Transverse colon (tissue), 4 donors: Measurements from ENCODE around the gene DIRAS3. TPM values are rescaled to one million over a fixed set of nuclear protein-coding genes. Genes with fewer than 3 reads are reported as not detected.

Source experiments
- DNase-seq: peaks from one replicate; pipeline ENCODE4 v3.0.0-alpha.2; 2019
- H3K27ac ChIP-seq, 4 donors: fragments of 200-600 bp; sonication (generic); 2 replicates each; pipeline ENCODE4 v1.5.1; 2016 to 2018; ENCODE audit warnings: inconsistent platforms in 4 of 4
- H3K27me3 ChIP-seq: fragments of 200-600 bp; sonication (generic); 2 replicates; pipeline ENCODE4 v1.5.1; 2017; ENCODE audit warnings: inconsistent platforms
- H3K36me3 ChIP-seq, 4 donors: fragments of 200-600 bp; sonication (generic); 2 replicates each; pipeline ENCODE4 v1.5.1; 2017 to 2019; ENCODE audit warnings: inconsistent platforms in 4 of 4
- H3K4me1 ChIP-seq, 4 donors: fragments of 200-600 bp; sonication (generic); 2 replicates each; pipeline ENCODE4 v1.5.1; 2017 to 2020; ENCODE audit warnings: inconsistent platforms in 4 of 4
- H3K4me3 ChIP-seq, 4 donors: fragments of 200-600 bp; sonication (generic); 1 replicate in 1 of 4; 2 replicates in 3 of 4; pipeline versions ENCODE4 v1.5.1 to v1.6.1; 2017 to 2019; ENCODE audit warnings: inconsistent platforms in 4 of 4
- H3K9me3 ChIP-seq, 2 donors: fragments of 200-600 bp; sonication (generic); 2 replicates each; pipeline ENCODE4 v1.5.1; 2017 to 2019; ENCODE audit warnings: inconsistent platforms in 2 of 2
- EP300 ChIP-seq: sonication (generic); formaldehyde crosslinking; IDR thresholded peaks from one replicate; pipeline ENCODE4 v1.6.1; 2017; ENCODE audit warnings: antibody characterized with exemption, low read depth
- POLR2A ChIP-seq: fragments of 450-650 bp; IDR thresholded peaks from one replicate; pipeline ENCODE4 v1.6.1; 2016; ENCODE audit warnings: antibody characterized with exemption, mild to moderate bottlenecking, moderate library complexity
- POLR2AphosphoS5 ChIP-seq, 3 donors: sonication (generic); formaldehyde crosslinking; IDR thresholded peaks; one replicate each; pipeline ENCODE4 v1.6.1; 2016; ENCODE audit warnings: antibody characterized with exemption in 3 of 3
- WGBS, 2 donors: methylation state at CpG; one replicate each; pipeline ENCODE4 v1.1.5; 2018; ENCODE audit warnings: low coverage in 1 of 2; 5-methylcytosine and 5-hydroxymethylcytosine counted together
- in situ Hi-C, 4 donors: fragments of 200-750 bp; cut with MboI; loops; one replicate each; pipeline versions ENCODE4 v1.15.0 to v1.15.1; 2017; ENCODE audit warnings: low sequenced_read_pairs in 3 of 4, low pct_ligation_motif_present in 1 of 4, low pct_unique_long_range_greater_than_20kb in 1 of 4
- intact Hi-C: fragments of 100-400 bp; cut with DNase I; formaldehyde crosslinking; loops from one replicate; pipeline ENCODE4 v1.15.1; 2023; ENCODE audit warnings: low total_unique reads
- total RNA-seq, 4 donors: library from RNA; depleted of rRNA; stranded (reverse); fragments of >200 nt; gene quantifications; one replicate each; pipeline ENCODE4 v1.1.0, GENCODE V29; 2016
- TF ChIP-seq, protein P1 (sequence below), 5 experiments: fragments of 200-600 bp in 3 of 5; fragments of 450-650 bp in 2 of 5; sonication (generic) in 3 of 5; IDR thresholded peaks; 1 replicate in 2 of 5; 2 replicates in 3 of 5; pipeline ENCODE4 v1.5.1; 2016 to 2017; ENCODE audit warnings: antibody characterized with exemption in 5 of 5, inconsistent platforms in 3 of 5, mild to moderate bottlenecking in 2 of 5, moderate library complexity in 1 of 5

Gene DIRAS3
- total RNA-seq, 4 donors from 2014 or later: 0.27 to 1.5 (median 1.4) TPM; not detected in 1

DNA sequence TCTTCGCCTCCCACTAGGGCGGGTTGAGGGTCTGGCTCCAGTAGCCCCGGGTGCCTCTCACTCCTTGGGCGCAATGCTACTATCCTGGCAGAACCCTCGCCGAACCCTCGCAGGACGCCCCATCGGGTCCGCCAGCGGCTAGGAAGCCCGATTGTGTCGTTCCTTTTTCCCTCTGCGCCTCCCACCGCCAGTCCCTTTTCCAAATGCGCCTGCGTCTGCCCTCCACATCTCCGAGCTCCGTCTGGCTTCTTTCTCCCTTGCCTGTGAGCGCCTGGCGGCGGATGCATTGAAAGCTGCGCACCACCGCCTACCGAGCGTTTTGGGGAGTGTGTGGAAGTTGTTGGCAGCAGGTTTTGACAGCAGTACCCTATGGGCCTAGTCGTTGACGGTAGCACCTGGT is 1.0 kb upstream of the DIRAS3 start:
- Histone ChIP-seq H3K27ac (no peak overlapping the region), H3K4me1 (no peaks in the 10 kb centered on the region), H3K9me3 (no peaks in the 10 kb centered on the region), H3K27me3 (peaks cover 3% of the 10 kb centered on the region), H3K4me3 (peak overlapping the region in 1 of 4 donors; percentile 21), H3K36me3 (no peaks in the 10 kb centered on the region)
- no peak for DNase-seq
- intact Hi-C loops: no loop called here
- WGBS, 2 donors: 50 to 67% methylated on average over 4 to 28 of the region's 28 CpGs
- in situ Hi-C loops: no loop called here
- no peak for TF ChIP-seq EP300
- TF ChIP-seq, protein P1, sequence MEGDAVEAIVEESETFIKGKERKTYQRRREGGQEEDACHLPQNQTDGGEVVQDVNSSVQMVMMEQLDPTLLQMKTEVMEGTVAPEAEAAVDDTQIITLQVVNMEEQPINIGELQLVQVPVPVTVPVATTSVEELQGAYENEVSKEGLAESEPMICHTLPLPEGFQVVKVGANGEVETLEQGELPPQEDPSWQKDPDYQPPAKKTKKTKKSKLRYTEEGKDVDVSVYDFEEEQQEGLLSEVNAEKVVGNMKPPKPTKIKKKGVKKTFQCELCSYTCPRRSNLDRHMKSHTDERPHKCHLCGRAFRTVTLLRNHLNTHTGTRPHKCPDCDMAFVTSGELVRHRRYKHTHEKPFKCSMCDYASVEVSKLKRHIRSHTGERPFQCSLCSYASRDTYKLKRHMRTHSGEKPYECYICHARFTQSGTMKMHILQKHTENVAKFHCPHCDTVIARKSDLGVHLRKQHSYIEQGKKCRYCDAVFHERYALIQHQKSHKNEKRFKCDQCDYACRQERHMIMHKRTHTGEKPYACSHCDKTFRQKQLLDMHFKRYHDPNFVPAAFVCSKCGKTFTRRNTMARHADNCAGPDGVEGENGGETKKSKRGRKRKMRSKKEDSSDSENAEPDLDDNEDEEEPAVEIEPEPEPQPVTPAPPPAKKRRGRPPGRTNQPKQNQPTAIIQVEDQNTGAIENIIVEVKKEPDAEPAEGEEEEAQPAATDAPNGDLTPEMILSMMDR (IDR thresholded peaks at IDR 0.05): peak in 1 of 5 experiments; percentile 6
- no peak for TF ChIP-seq POLR2AphosphoS5 (IDR thresholded peaks at IDR 0.05)
- no peak for TF ChIP-seq POLR2A

DNA sequence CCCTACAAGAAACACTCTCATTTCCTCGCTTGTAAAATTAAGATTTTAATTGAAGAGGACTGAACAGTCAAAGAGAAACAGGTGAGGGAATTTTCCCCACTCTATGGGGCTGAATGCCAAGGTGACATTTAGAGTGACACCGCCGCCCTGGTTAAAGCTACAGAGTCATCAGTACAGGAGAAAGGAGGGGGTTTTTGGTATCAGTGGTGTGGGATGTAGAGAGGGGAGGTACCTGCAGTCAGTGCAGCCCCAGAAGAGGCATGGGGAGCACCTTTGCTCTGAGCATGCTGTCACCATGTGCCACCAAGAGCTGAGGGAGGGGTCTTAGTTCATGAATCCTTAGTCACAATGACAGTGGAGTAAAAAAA is 2.8 kb downstream of the DIRAS3 start:
- H3K36me3 ChIP-seq: no peaks in the 10 kb centered on the region
- no peak overlapping the region for H3K27ac ChIP-seq
- WGBS, 2 donors: 77 to 78% methylated on average over 3 of the region's 3 CpGs
- H3K4me1 ChIP-seq: no peaks in the 10 kb centered on the region
- H3K4me3 ChIP-seq: no peak overlapping the region
- H3K27me3 ChIP-seq: peaks cover 3% of the 10 kb centered on the region
- no peaks in the 10 kb centered on the region for H3K9me3 ChIP-seq
- DNase-seq: no peak
- TF ChIP-seq POLR2A: no peak
- intact Hi-C loops: no loop called here
- in situ Hi-C loops: no loop called here

DNA sequence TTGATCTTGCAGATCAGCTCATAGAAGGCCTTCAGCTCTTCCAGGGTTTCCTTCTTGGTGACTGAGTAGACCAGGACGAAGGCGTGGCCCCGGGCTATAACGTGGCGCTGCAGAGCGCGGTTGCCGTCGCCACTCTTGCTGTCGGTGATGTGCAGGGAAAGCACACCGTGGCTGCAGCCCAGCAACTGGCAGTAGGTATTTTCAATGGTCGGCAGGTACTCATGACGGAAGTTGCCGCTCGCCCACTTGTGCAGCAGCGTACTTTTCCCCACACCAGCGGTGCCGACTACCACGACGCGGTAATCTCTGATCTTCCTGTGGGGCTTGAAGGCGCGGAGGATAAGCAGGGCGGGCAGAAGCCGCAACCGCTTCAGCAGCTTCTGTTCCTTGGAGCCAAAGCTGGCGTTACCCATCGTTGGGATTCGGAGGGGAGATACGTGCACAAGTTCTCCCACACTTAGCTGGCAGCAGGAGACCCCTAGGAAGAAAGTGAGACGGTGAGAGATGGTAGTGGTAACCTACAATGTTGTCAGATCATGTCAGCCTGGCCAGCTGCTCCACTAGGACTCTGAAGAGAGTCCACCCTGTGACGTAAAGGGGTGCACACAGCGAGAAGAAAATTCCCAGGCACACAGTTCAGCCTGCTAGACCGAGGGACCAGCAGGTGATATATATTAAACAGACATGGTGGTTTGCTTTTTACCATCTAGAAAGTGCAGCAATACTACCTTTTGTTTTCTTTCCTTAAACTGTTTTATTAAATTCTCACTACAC is 3.4 kb downstream of the DIRAS3 start:
- H3K27ac ChIP-seq: no peak overlapping the region
- H3K36me3 ChIP-seq: no peaks in the 10 kb centered on the region
- intact Hi-C loops: no loop called here
- no peaks in the 10 kb centered on the region for H3K9me3 ChIP-seq
- no peak for TF ChIP-seq EP300
- TF ChIP-seq POLR2A: no peak
- TF ChIP-seq POLR2AphosphoS5 (IDR thresholded peaks at IDR 0.05): no peak
- TF ChIP-seq, protein P1 (IDR thresholded peaks at IDR 0.05): no peak
- H3K4me1 ChIP-seq: no peaks in the 10 kb centered on the region
- DNase-seq: no peak
- in situ Hi-C loops: no loop called here
- peaks cover 3% of the 10 kb centered on the region for H3K27me3 ChIP-seq
- WGBS, 2 donors: 40 to 76% methylated on average over 1 to 34 of the region's 34 CpGs
- H3K4me3 ChIP-seq: no peak overlapping the region

DNA sequence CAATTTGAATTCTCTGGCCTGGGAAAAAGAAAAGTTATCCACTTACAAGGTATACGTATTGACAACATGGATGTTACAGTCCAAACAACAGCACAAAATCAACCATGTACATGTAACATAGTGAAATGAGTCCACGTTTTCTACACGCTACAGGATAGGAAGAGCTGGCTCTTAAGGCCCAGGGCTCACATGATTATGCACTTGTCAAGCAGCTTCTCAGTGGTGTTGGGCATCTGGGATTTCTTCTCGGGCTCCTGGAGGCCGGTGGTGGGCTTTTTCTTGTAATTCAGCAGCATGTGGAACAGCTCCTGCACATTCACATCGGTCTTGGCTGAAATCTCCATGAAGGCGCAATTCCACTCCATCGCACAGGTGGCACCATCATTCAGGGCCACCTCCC is 4.0 kb downstream of the DIRAS3 start:
- H3K4me3 ChIP-seq: no peak overlapping the region
- in situ Hi-C loops: no loop called here
- H3K27ac ChIP-seq: no peak overlapping the region
- no peaks in the 10 kb centered on the region for H3K4me1 ChIP-seq
- peaks cover 3% of the 10 kb centered on the region for H3K27me3 ChIP-seq
- no peaks in the 10 kb centered on the region for H3K36me3 ChIP-seq
- no peak for DNase-seq
- TF ChIP-seq POLR2AphosphoS5 (IDR thresholded peaks at IDR 0.05): no peak
- no peak for TF ChIP-seq POLR2A
- TF ChIP-seq EP300: no peak
- TF ChIP-seq, protein P1 (IDR thresholded peaks at IDR 0.05): no peak
- intact Hi-C loops: no loop called here
- no peaks in the 10 kb centered on the region for H3K9me3 ChIP-seq
- WGBS, 2 donors: 86 to 93% methylated on average over 1 to 8 of the region's 8 CpGs
